SK-N-SH treated with all-trans-retinoic acid at 6 μM for 48 hours (cell line): ENCODE data around the gene ADAM15.

ENCODE experiments used
- ATAC-seq: fragments of 200-7000 bp; cut with Tn5 transposase; 3 replicates; pipeline ENCODE4 v1.9.1; 2020; ENCODE audit warnings: mild to moderate bottlenecking, moderate library complexity
- ARNTL ChIP-seq: fragments of 450-650 bp; formaldehyde crosslinking; IDR thresholded peaks from 2 replicates; pipeline ENCODE4 v1.5.0; 2020; ENCODE audit warnings: low read depth, mild to moderate bottlenecking, moderate library complexity, borderline replicate concordance
- CREB5 ChIP-seq: fragments of 250-450 bp; sonication (Bioruptor Pico); IDR thresholded peaks from 2 replicates; pipeline ENCODE4 v1.5.1; 2020; ENCODE audit warnings: low read depth, mild to moderate bottlenecking, moderate library complexity
- CSDC2 ChIP-seq: fragments of 250-450 bp; sonication (Bioruptor Pico); IDR thresholded peaks from 2 replicates; pipeline ENCODE4 v1.5.0; 2020; ENCODE audit warnings: mild to moderate bottlenecking, moderate library complexity
- CSRNP3 ChIP-seq: fragments of 250-450 bp; sonication (Bioruptor Pico); IDR thresholded peaks from 2 replicates; pipeline ENCODE4 v1.5.1; 2021; ENCODE audit warnings: mild to moderate bottlenecking, moderate library complexity
- ESRRG ChIP-seq: fragments of 250-450 bp; sonication (Bioruptor Pico); IDR thresholded peaks from 2 replicates; pipeline ENCODE4 v1.6.1; 2021; ENCODE audit warnings: mild to moderate bottlenecking
- GLIS3 ChIP-seq: fragments of 250-450 bp; sonication (Bioruptor Pico); IDR thresholded peaks from 2 replicates; pipeline ENCODE4 v1.5.0; 2020; ENCODE audit warnings: mild to moderate bottlenecking, moderate library complexity
- ISL1 ChIP-seq: fragments of 250-450 bp; sonication (Bioruptor Pico); IDR thresholded peaks from 2 replicates; pipeline ENCODE4 v2.1.2; 2022; ENCODE audit warnings: mild to moderate bottlenecking, moderate library complexity
- OSR1 ChIP-seq: fragments of 250-450 bp; sonication (Bioruptor Pico); IDR thresholded peaks from 2 replicates; pipeline ENCODE4 v1.8.0; 2022; ENCODE audit warnings: moderate library complexity, mild to moderate bottlenecking, inconsistent platforms
- PATZ1 ChIP-seq: fragments of 250-450 bp; sonication (Bioruptor Pico); IDR thresholded peaks from 2 replicates; pipeline ENCODE4 v1.8.0; 2020; ENCODE audit warnings: mild to moderate bottlenecking, moderate library complexity, borderline replicate concordance
- PPARA ChIP-seq: fragments of 250-450 bp; sonication (Bioruptor Pico); IDR thresholded peaks from 2 replicates; pipeline ENCODE4 v1.5.0; 2020; ENCODE audit warnings: mild to moderate bottlenecking, borderline replicate concordance
- RARB ChIP-seq: fragments of 250-450 bp; sonication (Bioruptor Pico); IDR thresholded peaks from 2 replicates; pipeline ENCODE4 v1.8.0; 2021; ENCODE audit warnings: mild to moderate bottlenecking, moderate library complexity
- SNAI2 ChIP-seq: fragments of 250-450 bp; sonication (Bioruptor Pico); IDR thresholded peaks from 2 replicates; pipeline ENCODE4 v1.5.0; 2020; ENCODE audit warnings: mild to moderate bottlenecking, moderate library complexity
- TCF4 ChIP-seq: fragments of 250-450 bp; sonication (Bioruptor Pico); IDR thresholded peaks from 2 replicates; pipeline ENCODE4 v1.8.0; 2021; ENCODE audit warnings: mild to moderate bottlenecking, moderate library complexity, borderline replicate concordance
- TSHZ2 ChIP-seq: fragments of 250-450 bp; sonication (Bioruptor Pico); IDR thresholded peaks from 2 replicates; pipeline ENCODE4 v1.5.0; 2020; ENCODE audit warnings: mild to moderate bottlenecking, moderate library complexity
- ZC3H10 ChIP-seq: fragments of 250-450 bp; sonication (Bioruptor Pico); IDR thresholded peaks from 2 replicates; pipeline ENCODE4 v1.5.1; 2021; ENCODE audit warnings: mild to moderate bottlenecking, moderate library complexity
- ZFP3 ChIP-seq: fragments of 250-450 bp; sonication (Bioruptor Pico); IDR thresholded peaks from 2 replicates; pipeline ENCODE4 v1.5.0; 2020; ENCODE audit warnings: mild to moderate bottlenecking, moderate library complexity
- ZFP30 ChIP-seq: fragments of 450-650 bp; formaldehyde crosslinking; IDR thresholded peaks from 2 replicates; pipeline ENCODE4 v1.5.0; 2022; ENCODE audit warnings: mild to moderate bottlenecking, moderate library complexity
- ZNF70 ChIP-seq: fragments of 450-650 bp; formaldehyde crosslinking; IDR thresholded peaks from 2 replicates; pipeline ENCODE4 v1.5.0; 2020; ENCODE audit warnings: mild to moderate bottlenecking, moderate library complexity
- ZNF8 ChIP-seq: fragments of 450-650 bp; formaldehyde crosslinking; IDR thresholded peaks from 2 replicates; pipeline ENCODE4 v1.5.0; 2020; ENCODE audit warnings: mild to moderate bottlenecking, moderate library complexity

The ADAM15 gene

GRCh38 chr1:155081472-155082300 is 30.6 kb downstream of the ADAM15 start (continued):
- TF ChIP-seq CSRNP3 (CRISPR knock-in tag) (no peak), ISL1 (CRISPR knock-in tag) (no peak), CREB5 (no peak), ZFP30 (CRISPR knock-in tag) (no peak), ARNTL (no peak)

- TF ChIP-seq ZC3H10 (CRISPR knock-in tag) (no peak), RARB (CRISPR knock-in tag) (no peak), OSR1 (CRISPR knock-in tag) (no peak), GLIS3 (CRISPR knock-in tag) (no peak), ESRRG (no peak), CSDC2 (CRISPR knock-in tag) (no peak), CSRNP3 (CRISPR knock-in tag) (no peak), PPARA (CRISPR knock-in tag) (no peak), ZNF8 (no peak), TSHZ2 (CRISPR knock-in tag) (no peak), CREB5 (no peak), ISL1 (CRISPR knock-in tag) (no peak), ZFP3 (CRISPR knock-in tag) (no peak), TCF4 (CRISPR knock-in tag) (no peak), PATZ1 (no peak)
- ATAC-seq, result no peak
These were observed 31.4 kb downstream of the ADAM15 start for GRCh38 chr1:155082301-155083051.

- TF ChIP-seq TSHZ2 (CRISPR knock-in tag) (no peak), CSDC2 (CRISPR knock-in tag) (no peak), ARNTL (no peak), ZNF70 (CRISPR knock-in tag) (no peak), TCF4 (CRISPR knock-in tag) (no peak), ISL1 (CRISPR knock-in tag) (no peak), PATZ1 (no peak), OSR1 (CRISPR knock-in tag) (no peak), ZC3H10 (CRISPR knock-in tag) (no peak), ZFP3 (CRISPR knock-in tag) (no peak), PPARA (CRISPR knock-in tag) (no peak), SNAI2 (no peak)
- TF ChIP-seq, all 23 proteins: peak for 0
- ATAC-seq, result no peak
These were observed 32.0 kb downstream of the ADAM15 start for GRCh38 chr1:155083052-155083541.
